GM19324 (cell line): ENCODE results near the gene ENPP6.
"Not testable (repeated sequence)": the region's sequence is repeated elsewhere in the genome, so short reads cannot be mapped to it uniquely, and the experiment has no call there.

Experiments used
- ATAC-seq: cut with Tn5 transposase; IDR thresholded peaks from one replicate; pipeline ENCODE4 v1.9.1; 2021; ENCODE audit warnings: mild to moderate bottlenecking, moderate library complexity; ENCODE audit not compliant: unreplicated experiment, low FRiP score

ENPP6 gene

DNA sequence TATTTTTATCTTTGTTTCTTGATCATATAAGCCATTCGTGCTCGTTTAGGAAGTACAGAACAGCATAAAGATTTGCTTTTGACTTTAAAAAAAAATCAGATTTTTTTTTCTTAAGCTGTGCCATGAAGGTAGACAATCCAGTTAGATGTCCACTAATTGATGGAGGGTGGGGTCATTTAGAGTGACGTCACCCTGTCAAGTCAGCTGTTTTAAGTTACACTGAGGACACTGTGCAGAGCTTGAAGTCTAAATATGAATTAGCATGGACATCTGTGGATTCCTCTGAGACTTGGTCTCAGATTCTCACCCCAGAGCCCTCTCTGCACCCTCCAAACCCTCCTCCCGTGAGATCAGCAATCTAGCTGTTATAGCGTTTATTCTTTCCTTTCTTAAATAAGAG lies 63.9 kb downstream of the ENPP6 start:
- no peak for ATAC-seq

DNA sequence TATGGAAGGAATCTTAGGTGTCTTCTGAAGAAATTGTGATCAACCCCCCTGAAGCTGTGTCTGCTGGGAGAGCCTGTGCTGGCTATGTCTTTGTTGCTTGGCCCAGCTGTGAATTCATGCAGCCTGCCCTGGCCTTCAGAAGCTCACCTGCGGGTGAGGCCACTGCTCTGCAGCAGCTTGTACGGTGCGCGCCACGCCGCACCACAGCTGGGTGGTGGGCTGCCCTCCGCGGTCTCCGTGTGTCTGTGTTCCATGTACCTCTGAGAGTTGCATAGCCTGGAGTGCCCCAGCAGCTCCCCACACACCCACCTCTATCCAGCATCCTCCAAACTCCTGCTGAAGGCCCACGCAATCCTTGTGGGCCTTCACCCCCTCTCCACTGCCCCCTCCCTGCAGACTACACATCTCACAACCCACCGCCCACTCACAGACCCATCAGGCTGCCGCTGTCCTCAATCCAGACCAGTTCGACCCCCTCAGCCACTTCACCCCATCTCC lies 65.6 kb downstream of the ENPP6 start:
- ATAC-seq = no peak

DNA sequence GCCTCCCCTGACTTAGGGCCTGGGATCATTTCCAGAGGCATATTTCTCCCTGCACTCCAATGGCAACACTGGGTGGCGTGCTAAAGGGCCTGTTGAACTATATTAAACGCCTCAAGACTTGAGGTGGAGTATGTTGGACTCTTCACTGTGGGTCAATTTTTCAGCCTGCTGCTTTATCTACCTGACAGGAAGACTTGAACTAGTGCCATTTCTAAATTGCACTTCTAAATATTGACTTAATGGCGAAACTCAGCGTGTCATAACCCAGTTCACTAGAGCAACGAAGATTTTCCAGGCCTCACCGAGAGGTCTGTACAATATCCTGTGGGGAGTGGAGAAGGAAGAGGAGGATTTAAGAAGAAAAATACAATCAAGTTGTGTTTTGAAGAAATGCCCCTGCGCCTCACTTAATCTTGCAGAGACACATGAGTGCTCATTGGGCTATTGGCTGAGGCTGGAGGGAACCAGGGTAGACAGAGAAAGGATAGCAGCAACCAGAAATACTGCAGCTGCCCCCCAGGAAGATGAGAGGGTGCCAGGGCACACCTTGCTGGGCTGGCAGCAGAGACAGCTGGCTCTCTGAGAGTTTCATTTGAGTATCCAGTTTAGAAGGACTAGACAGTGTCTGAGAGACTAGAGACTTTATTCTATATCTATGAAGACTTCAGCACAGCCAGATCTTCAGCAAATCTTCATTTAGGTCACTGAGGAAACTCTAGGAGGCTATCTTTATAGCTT lies 67.4 kb downstream of the ENPP6 start:
- ATAC-seq = no peak

DNA sequence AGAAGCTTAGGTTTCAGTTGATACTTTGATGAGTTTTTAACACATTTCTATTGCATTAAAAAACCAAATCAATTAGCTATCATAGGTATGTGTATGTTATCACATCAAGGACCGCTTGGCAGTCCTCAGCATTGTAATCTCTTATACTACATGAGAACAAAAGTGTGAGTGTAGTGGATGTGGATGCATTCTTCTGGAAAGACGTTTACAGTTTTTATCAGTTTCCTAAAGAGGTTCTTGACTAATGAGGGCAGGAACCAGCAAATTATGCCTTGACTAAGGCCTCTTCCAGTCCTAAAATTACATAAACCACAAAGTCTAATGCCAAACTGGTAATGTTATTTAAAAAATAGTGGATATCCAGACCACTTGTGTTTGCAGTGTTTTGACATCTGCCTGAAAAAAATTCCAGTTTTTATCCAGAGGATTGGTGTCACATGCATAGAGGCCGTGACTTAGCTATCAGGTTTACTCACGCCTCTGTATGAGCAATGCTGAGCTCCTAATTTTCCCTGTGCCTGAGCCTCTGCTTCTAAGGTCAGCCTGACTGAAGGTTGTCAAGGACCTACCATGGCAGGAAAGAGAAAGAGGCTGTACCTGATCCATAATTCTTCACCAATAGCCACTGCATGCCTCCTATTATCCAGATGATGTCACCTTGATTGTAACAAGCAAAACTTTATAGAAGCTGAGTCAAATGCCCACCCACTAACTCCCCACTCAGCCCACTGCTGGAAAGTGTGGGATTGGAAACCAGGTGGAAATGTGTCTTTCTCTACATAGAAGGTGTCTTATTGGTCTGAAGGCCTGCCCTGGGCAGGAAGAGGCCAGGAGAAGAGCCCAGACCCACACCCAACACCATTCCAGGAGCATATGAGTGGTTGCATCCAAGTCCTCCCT lies 68.7 kb downstream of the ENPP6 start:
- ATAC-seq = no peak

GRCh38 chr4:184147858-184148737 lies 69.6 kb downstream of the ENPP6 start:
- ATAC-seq = no peak

GRCh38 chr4:184146951-184147350 lies 70.7 kb downstream of the ENPP6 start:
- no peak for ATAC-seq

DNA sequence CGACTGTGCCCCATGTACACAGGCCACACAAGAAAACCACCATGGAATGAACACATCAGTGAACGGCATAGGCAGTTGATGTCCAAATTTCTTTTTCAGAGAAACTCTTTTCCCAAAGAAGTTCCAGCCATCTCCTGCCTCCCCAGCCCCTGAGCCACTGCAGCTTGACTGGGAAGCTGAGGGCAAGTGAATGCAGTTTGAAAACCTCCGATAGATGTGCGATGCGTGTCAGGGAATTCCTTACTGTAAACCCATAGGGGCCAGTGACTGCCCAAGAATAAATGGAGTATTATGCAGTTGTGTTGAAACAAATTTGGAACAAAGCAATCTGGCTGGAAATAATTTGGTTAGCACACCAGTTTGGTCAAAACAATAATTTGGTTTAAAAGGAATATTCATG lies 72.1 kb downstream of the ENPP6 start:
- no peak for ATAC-seq

DNA sequence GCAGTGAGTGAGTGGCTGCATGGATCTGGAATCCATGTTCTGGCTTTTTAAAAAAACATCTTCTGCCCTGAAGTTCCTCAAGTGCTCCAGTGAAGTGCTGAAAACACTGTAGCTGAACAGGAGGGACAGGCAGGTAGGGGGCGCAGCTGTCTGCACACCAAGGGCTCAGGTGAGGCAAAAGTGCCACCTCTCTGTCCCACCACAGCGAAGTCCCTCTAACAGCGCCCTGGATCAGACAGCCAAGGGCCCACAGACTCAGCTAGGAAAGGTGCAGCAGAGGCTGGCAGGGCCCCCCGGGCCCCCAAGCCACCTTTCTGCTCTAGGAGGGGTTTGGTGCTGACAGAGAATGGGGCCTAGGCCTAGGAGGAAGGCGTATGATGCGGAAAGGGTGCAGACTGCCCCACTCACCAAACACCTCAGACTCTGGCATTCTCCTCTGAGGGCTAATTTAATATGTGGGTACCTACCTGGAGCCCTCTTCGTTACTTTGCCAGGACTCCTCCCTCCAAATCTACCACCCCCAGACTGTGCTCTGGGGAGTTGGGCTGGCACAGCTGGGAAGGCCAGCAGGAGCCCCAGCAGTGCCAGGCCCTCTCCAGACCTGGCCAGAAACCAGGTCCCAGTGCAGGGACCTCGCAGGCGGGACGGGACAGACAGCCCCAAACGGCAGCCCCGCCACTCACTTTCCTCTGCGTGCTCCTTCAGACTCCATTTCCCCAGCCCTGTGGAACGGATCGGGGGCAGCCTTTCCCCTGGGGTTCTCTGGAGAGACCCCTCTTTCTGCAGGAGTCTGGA lies 73.7 kb downstream of the ENPP6 start:
- ATAC-seq = no peak

- no peak for ATAC-seq
These were observed 75.3 kb downstream of the ENPP6 start for GRCh38 chr4:184142121-184143000.

DNA sequence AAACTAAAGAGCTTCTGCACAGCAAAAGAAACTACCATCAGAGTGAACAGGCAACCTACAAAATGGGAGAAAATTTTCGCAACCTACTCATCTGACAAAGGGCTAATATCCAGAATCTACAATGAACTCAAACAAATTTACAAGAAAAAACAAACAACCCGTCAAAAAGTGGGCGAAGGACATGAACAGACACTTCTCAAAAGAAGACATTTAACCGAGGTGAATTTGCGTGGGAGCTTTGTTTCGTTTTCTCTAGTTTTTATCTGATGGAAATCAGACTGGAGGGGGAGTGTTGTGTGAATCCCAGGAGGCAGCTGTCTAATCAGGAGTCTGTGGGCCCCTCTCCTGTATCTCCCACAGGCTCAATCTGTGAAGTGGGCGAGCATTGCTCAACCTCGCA lies 76.8 kb downstream of the ENPP6 start:
- ATAC-seq = not testable (repeated sequence)

DNA sequence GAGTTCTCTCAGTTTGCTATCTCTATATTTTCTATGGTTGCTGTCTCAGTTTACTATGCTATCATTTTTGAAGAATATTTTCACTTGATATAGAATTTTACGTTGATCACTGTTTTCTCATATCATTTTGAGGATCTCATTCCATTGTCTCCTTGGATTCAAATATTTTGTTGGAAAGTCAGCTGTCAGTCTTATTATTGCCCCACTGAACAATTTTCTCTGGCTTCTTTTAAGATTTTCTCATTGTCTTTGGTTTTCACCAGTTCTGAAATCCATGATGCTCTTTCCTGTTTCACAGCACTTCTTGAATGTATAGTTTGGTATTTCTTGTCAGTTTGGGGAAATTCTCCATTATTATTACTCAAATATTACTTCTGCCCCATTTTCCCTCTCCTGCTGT lies 81.1 kb downstream of the ENPP6 start:
- no peak for ATAC-seq

GRCh38 chr4:184126800-184127199 lies 90.9 kb downstream of the ENPP6 start:
- ATAC-seq = no peak

- no peak for ATAC-seq
These were observed 94.9 kb downstream of the ENPP6 start for GRCh38 chr4:184122631-184123408.

DNA sequence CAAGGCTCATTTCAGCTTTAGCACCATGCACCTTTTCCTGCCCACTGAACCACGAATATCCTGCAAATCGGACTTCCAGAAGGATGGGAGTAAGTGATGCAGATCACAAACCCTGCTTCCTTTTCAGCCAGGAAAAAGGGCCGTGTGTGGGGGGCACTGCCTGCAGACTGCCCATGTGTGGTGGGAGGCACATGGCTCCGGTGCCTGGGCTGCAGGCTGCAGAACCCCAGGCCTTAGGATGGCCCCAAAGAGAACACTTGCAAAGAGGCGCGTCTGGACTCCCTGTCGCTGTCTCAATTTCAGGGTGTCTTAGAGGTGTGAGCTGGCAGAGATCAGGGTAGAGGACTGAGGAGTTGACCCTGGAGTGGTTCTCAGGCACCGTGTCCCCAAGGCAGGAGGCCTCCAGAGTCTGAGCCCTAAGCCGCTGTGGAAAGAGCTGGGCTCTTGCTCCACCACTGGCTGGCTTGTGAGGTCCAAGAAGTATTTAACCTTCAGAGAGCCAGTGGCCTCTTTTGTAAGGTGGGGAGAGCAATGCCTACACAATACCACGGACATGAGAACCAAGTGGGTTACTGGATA lies 97.0 kb downstream of the ENPP6 start:
- no peak for ATAC-seq

DNA sequence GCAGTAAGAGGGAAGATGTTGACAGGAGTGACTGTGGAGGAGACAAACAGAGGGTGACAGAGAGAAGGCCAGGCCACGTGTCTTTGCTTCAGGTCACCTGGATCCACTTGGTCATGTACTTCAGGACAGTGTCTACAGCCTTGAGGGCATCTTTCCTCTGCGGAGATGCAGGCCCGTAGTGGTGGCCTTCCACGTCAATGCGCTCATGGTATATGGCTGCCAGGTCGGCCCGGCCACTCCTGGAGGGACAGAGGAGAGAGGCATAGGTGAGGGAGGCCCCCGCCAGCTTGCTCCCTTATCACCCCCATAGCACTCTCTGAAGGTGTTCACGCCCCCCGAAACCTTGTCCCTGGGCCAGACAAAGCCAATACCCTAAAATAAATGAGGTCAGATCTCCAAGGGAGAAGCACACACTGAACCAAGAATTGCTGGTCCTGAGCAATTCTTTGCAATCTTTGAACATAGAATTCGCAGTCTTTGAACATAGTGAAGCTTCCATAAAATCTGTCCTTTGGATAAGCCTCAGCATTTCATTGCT lies 99.9 kb downstream of the ENPP6 start:
- ATAC-seq = no peak

- ATAC-seq = no peak
These were observed 102.3 kb downstream of the ENPP6 start for GRCh38 chr4:184115399-184115798.

- ATAC-seq = no peak
These were observed 103.2 kb downstream of the ENPP6 start for GRCh38 chr4:184114431-184114830.
